B cell (primary cell): Measurements from ENCODE around the gene PLPPR1. TPM values are rescaled to one million over a fixed set of nuclear protein-coding genes. Genes with fewer than 3 reads are reported as not detected.

Experiments
- ATAC-seq: fragments of 200-7000 bp; cut with Tn5 transposase; one replicate; pipeline ENCODE4 v1.10.0; 2021; ENCODE audit warnings: low read depth, mild to moderate bottlenecking, moderate number of reproducible peaks, moderate library complexity
- CTCF ChIA-PET: fragments of 350-600 bp; sonication (Branson Sonifier 250); formaldehyde crosslinking; loops from one replicate; lab custom pipeline; 2021; ENCODE audit warnings: antibody characterized with exemption, inconsistent platforms; lab: Charles Lee
- POLR2A ChIA-PET: fragments of 350-600 bp; sonication (Branson Sonifier 250); formaldehyde crosslinking; loops from one replicate; lab custom pipeline; 2021; ENCODE audit warnings: antibody characterized with exemption; lab: Charles Lee
- DNase-seq: peaks from one replicate; pipeline ENCODE4 v3.0.0; 2013
- H2AFZ ChIP-seq: 2 replicates; pipeline ENCODE4 v1.6.1; 2012; ENCODE audit warnings: mild to moderate bottlenecking, low read depth, low read length; ENCODE audit not compliant: insufficient read depth, poor library complexity, severe bottlenecking
- H3K27ac ChIP-seq, 2 donors: 1 replicate in 1 of 2; 2 replicates in 1 of 2; pipeline ENCODE4 v1.5.1; 2012 to 2013; ENCODE audit warnings: low read length in 2 of 2, mild to moderate bottlenecking in 2 of 2, moderate library complexity in 1 of 2
- H3K27me3 ChIP-seq, 4 experiments: fragments of 200-600 bp in 1 of 4; sonication (generic) in 1 of 4; replicated peaks in 1 of 4; 1 replicate in 2 of 4; 2 replicates in 2 of 4; pipeline versions ENCODE4 v1.6.1 to v1.7.0; 2013 to 2016; ENCODE audit warnings: low read length in 3 of 4, mild to moderate bottlenecking in 2 of 4, mixed read lengths in 1 of 4, moderate library complexity in 1 of 4; ENCODE audit not compliant: insufficient read depth in 4 of 4, control insufficient read depth in 3 of 4; ENCODE audit errors: control extremely low read depth in 1 of 4
- H3K36me3 ChIP-seq, 2 experiments: replicated peaks in 1 of 2; 1 replicate in 1 of 2; 2 replicates in 1 of 2; pipeline versions ENCODE4 v1.6.1 to v1.7.1; 2013; ENCODE audit warnings: low read length in 1 of 2; ENCODE audit not compliant: insufficient read depth in 2 of 2, control insufficient read depth in 1 of 2; ENCODE audit errors: control extremely low read depth in 1 of 2, extremely low read depth in 1 of 2
- H3K4me1 ChIP-seq, 2 donors: fragments of 200-600 bp in 1 of 2; sonication (generic) in 1 of 2; 1 replicate in 1 of 2; 2 replicates in 1 of 2; pipeline versions ENCODE4 v1.5.1 to v1.6.1; 2013 to 2017; ENCODE audit warnings: low read length in 2 of 2; ENCODE audit not compliant: control insufficient read depth in 2 of 2, insufficient read depth in 2 of 2
- H3K4me2 ChIP-seq: replicated peaks from 2 replicates; pipeline ENCODE3; 2012; ENCODE audit warnings: mild to moderate bottlenecking, low read depth, low read length; ENCODE audit not compliant: poor library complexity, severe bottlenecking
- H3K4me3 ChIP-seq, 5 experiments: fragments of 200-600 bp in 1 of 5; sonication (generic) in 1 of 5; 1 replicate in 3 of 5; 2 replicates in 2 of 5; pipeline versions ENCODE4 v1.5.1 to v1.7.0; 2011 to 2016; ENCODE audit warnings: low read length in 4 of 5, mild to moderate bottlenecking in 4 of 5, low read depth in 2 of 5, control low read depth in 1 of 5, moderate library complexity in 1 of 5; ENCODE audit not compliant: insufficient read depth in 1 of 5; ENCODE audit errors: control extremely low read depth in 1 of 5, extremely low read depth in 1 of 5
- H3K79me2 ChIP-seq: fragments of 200-600 bp; sonication (generic); one replicate; pipeline ENCODE4 v1.6.0; 2016; ENCODE audit warnings: low read length; ENCODE audit not compliant: control insufficient read depth, insufficient read depth
- H3K9ac ChIP-seq: fragments of 200-600 bp; sonication (generic); 2 replicates; pipeline ENCODE4 v1.6.1; 2017; ENCODE audit warnings: mild to moderate bottlenecking, low read length, moderate library complexity
- H3K9me3 ChIP-seq, 3 donors: one replicate each; pipeline versions ENCODE4 v1.6.1 to v1.7.1; 2013; ENCODE audit warnings: low read length in 2 of 3; ENCODE audit not compliant: control insufficient read depth in 2 of 3, insufficient read depth in 1 of 3; ENCODE audit errors: control extremely low read depth in 1 of 3
- H4K20me1 ChIP-seq: 2 replicates; pipeline ENCODE4 v1.6.0; 2012; ENCODE audit warnings: mild to moderate bottlenecking, low read length; ENCODE audit not compliant: insufficient read depth, control insufficient read depth, poor library complexity, severe bottlenecking
- H3K27ac Mint-ChIP-seq: one replicate; pipeline ENCODE4 v1.8.0; 2021; ENCODE audit warnings: mixed read lengths
- H3K27me3 Mint-ChIP-seq: one replicate; pipeline ENCODE4 v1.8.0; 2021; ENCODE audit warnings: mixed read lengths
- H3K4me1 Mint-ChIP-seq: one replicate; pipeline ENCODE4 v1.8.0; 2021; ENCODE audit warnings: mixed read lengths
- H3K4me3 Mint-ChIP-seq: one replicate; pipeline ENCODE4 v1.8.0; 2021; ENCODE audit warnings: mixed read lengths
- H3K9me3 Mint-ChIP-seq: one replicate; pipeline ENCODE4 v1.8.0; 2022; ENCODE audit warnings: mixed read lengths; ENCODE audit not compliant: insufficient read depth
- CTCF ChIP-seq: fragments of 200-600 bp; IDR thresholded peaks from one replicate; pipeline ENCODE4 v1.8.0; 2022; ENCODE audit warnings: antibody characterized with exemption, mild to moderate bottlenecking
- EZH2 ChIP-seq: IDR thresholded peaks from 2 replicates; pipeline ENCODE4 v1.6.1; 2012; ENCODE audit warnings: borderline replicate concordance, low read depth, mild to moderate bottlenecking, moderate library complexity, low read length; ENCODE audit not compliant: insufficient read depth, poor library complexity, severe bottlenecking
- WGBS: methylation state at CpG from one replicate; pipeline ENCODE4 v1.1.5; 2013; ENCODE audit warnings: missing lambda C conversion rate; ENCODE audit not compliant: insufficient coverage; 5-methylcytosine and 5-hydroxymethylcytosine counted together
- intact Hi-C: fragments of 100-400 bp; cut with micrococcal nuclease; formaldehyde crosslinking; loops from one replicate; pipeline ENCODE4 v1.10.0; 2022
- polyA plus RNA-seq: library from polyadenylated mRNA; depleted of rRNA; stranded (reverse); fragments of >200 nt; gene quantifications from 2 replicates; pipeline ENCODE4 v1.2.3, GENCODE V29; 2012
- total RNA-seq, 2 donors: library from RNA; stranded (reverse); fragments of 120-200 nt in 1 of 2; gene quantifications; 1 replicate in 1 of 2; 2 replicates in 1 of 2; pipeline versions ENCODE4 v1.2.3 to v1.2.4, GENCODE V29; 2013 to 2022

Gene PLPPR1
- total and polyA plus RNA-seq, 2 donors (not counting 1 experiment from before 2014, with no cell fraction given): not detected

GRCh38 chr9:101359679-101360078, 331.2 kb downstream of the PLPPR1 start:
- Histone ChIP-seq H3K9me3 (peaks cover 0 to 2% (median 0%) of the 10 kb centered on the region in 3 donors), H3K4me1 (no peaks in the 10 kb centered on the region), H3K36me3 (no peaks in the 10 kb centered on the region), H3K27me3 (peaks cover 0 to 4% (median 0%) of the 10 kb centered on the region in 4 experiments), H3K4me2 (no peak overlapping the region), H3K9ac (no peak overlapping the region), H4K20me1 (no peaks in the 10 kb centered on the region), H3K79me2 (no peaks in the 10 kb centered on the region), H3K4me3 (no peak overlapping the region), H2AFZ (no peak overlapping the region), H3K27ac (no peak overlapping the region)
- Mint-ChIP-seq H3K4me1 (no peaks in the 10 kb centered on the region), H3K27ac (no peak overlapping the region), H3K4me3 (no peak overlapping the region), H3K9me3 (no peaks in the 10 kb centered on the region), H3K27me3 (peaks cover 11% of the 10 kb centered on the region)
- ATAC-seq (no peak), DNase-seq (no peak)
- WGBS: no CpG with 5 or more reads among the region's 1 CpG
- ChIA-PET POLR2A (no interaction called here), CTCF (no interaction called here)
- intact Hi-C loops: no loop called here
- TF ChIP-seq CTCF (no peak), EZH2 (no peak)

- H2AFZ ChIP-seq: no peak overlapping the region
- no peak for DNase-seq
- intact Hi-C loops: no loop called here
- Mint-ChIP-seq H3K9me3 (no peaks in the 10 kb centered on the region), H3K27me3 (peaks cover 11% of the 10 kb centered on the region), H3K4me3 (no peak overlapping the region), H3K27ac (no peak overlapping the region), H3K4me1 (no peaks in the 10 kb centered on the region)
- no peaks in the 10 kb centered on the region for H3K36me3 ChIP-seq
- no peak overlapping the region for H3K9ac ChIP-seq
- peaks cover 0 to 4% (median 0%) of the 10 kb centered on the region in 4 experiments for H3K27me3 ChIP-seq
- no peak overlapping the region for H3K4me3 ChIP-seq
- H3K79me2 ChIP-seq: no peaks in the 10 kb centered on the region
- no peaks in the 10 kb centered on the region for H4K20me1 ChIP-seq
- no peak overlapping the region for H3K4me2 ChIP-seq
- H3K27ac ChIP-seq: no peak overlapping the region
- TF ChIP-seq EZH2 (no peak), CTCF (no peak)
- ChIA-PET POLR2A (no interaction called here), CTCF (no interaction called here)
- peaks cover 0 to 2% (median 0%) of the 10 kb centered on the region in 3 donors for H3K9me3 ChIP-seq
- no peak for ATAC-seq
- H3K4me1 ChIP-seq: no peaks in the 10 kb centered on the region
These were observed 332.1 kb downstream of the PLPPR1 start for GRCh38 chr9:101360647-101361046.
